GM21447 (cell line): Measurements from ENCODE around the gene LMX1B.

Experiments used
- ATAC-seq: cut with Tn5 transposase; IDR thresholded peaks from one replicate; pipeline ENCODE4 v1.9.1; 2021; ENCODE audit not compliant: unreplicated experiment

The LMX1B gene

DNA sequence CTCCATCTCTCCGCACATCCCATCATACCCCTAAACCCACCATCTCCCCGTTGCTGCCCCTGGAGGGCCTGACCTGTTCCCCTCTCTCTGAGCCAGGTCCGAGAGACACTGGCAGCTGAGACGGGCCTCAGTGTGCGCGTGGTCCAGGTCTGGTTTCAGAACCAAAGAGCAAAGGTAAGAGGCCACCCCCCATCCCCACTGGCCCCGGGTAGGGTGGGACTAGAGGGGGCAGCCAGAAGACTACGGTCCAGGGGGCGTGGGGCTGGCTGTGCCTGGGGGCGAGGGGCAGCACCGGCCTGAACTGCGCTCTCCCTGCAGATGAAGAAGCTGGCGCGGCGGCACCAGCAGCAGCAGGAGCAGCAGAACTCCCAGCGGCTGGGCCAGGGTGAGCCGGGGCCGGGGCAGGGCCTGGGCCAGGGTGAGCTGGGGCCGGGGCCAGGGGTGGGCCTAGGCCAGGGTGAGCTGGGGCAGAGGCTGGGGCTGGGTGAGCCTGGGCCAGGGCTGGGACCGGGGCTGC lies 79.8 kb downstream of the LMX1B start:
- ATAC-seq = no peak

DNA sequence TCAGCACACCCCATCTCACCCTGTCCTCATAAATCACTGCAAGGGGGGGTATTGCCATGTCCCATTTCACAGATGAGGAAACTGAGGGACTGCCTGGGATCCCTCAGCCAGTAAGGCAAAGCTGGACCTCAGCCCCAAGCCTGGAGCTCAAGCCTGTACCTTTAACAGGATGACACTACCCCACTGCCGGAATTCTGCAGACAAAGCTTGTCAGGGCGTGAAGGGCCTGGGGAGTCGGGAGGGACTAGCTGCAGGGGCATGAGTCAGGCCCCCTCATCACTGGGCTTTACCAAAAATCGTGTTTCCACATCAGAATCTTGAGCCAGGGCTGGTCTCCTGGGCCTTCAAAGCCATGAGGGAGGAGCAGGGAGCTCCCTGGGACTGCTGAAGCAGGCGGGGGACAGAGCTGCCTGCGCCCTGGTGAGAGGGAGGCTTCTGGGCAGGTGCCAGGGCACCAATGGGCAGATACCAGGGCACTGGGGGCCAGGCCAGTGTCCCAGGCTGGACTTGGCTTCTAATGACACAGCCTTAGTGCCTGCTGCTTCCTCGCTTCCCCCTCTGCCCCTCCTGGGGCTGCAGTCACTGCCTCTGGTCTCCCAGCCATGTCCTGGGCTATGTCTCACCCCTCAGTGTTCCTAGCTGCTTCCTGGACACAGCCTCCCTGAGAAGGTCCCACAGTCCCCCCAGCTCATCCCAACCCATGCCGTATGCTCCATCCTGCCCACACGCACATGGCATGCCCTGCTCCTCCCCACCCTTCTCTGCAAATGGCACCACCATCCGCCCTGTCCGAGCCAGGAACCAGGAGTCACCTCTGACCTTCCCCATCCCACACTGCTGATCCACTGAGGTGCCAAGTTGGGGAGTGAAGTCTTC lies 80.7 kb downstream of the LMX1B start:
- no peak for ATAC-seq

DNA sequence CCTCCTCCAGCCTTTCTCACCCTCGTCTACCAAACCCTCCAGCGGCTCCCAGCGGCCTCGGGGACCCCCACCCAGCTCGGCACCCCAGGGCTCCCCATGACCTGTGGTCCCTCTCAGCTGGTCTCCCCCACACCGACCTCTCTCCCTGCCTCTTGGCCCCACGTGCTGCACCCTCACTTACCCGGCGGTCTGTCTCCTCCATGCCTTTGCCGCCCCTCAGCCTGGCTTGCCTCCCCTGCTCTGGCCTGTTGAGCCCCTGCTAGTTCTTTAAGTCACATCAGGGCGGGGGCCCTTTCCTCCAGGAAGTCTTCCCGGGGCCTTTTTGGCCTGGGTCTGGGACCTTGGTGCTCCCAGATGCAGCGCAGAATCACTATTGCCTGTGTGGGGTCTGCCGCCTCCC lies 81.5 kb downstream of the LMX1B start:
- ATAC-seq = no peak

DNA sequence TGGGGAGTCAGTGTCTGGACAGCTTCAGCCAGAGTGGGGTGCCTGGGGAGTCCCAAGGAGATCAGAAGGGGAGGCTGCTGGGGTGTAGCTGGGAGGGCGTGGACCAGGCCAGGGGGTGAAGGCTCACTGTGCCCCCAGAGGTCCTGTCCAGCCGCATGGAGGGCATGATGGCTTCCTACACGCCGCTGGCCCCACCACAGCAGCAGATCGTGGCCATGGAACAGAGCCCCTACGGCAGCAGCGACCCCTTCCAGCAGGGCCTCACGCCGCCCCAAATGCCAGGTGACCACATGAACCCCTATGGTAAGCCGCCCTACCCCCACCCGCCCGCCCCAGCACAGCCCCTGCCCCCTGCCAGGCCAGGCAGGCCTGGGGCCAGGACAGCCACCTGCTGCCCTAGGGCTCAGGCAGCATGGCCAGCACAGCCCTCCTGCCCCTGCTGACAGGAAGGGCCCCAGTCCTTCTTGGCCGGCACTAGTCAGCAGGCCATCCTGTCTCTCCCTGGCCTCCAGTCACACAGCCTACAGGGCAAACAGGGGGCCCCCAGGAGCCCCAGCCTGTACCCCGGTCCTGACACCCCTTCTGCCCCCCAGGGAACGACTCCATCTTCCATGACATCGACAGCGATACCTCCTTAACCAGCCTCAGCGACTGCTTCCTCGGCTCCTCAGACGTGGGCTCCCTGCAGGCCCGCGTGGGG lies 82.1 kb downstream of the LMX1B start:
- ATAC-seq = no peak

DNA sequence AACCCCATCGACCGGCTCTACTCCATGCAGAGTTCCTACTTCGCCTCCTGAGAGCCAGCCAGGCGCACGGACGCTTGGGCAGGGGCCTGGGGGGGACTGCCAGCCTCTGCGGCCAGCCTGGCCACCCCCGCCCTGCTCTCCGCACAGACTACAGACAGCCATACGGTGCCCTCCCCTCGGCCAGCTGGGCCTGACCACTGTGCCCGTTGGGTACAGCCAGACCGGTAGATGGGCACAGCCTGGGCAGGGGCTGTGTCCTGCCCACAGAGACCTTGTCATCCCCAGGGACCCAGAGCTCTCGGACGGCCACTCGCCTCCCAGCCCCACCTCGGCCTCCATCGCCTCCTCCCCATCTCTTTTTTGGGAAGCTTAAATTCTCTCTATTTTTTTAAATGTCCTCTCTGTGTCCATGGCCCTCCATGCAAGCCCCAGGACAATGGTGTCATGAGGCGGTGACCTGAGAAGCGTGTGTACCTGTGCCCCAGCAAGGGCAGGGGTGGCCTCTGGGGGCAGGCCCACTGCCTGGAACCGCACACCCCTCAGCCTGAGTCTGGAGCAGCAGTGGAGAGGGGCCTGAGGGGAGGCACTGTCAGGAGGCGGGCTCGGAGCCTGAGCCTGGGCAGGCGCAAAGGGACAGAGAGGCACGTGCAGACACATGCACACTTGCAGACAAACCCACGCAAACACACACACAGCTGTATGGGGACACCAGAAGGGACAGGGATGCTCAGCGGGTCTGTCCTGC lies 82.8 kb downstream of the LMX1B start:
- ATAC-seq = no peak

DNA sequence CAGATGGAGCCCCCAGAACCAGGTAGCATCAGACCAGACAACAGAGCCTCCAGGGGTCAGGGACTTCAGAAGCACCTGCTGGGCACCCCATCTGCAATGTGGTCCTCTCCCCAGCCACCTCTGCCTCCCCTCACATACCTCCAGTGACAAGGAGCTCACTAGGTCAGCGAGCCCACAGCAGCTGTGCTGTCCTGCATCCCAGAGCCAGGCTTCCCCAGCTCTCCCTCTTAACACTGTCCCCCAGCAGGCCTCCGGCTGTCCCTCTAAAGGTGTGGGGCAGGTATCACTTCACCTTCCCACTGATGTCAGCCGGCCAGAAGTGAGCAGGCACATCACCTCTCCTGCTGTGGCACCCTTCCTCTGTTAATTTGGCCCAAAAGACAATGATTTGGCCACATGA lies 83.6 kb downstream of the LMX1B start:
- ATAC-seq = no peak

DNA sequence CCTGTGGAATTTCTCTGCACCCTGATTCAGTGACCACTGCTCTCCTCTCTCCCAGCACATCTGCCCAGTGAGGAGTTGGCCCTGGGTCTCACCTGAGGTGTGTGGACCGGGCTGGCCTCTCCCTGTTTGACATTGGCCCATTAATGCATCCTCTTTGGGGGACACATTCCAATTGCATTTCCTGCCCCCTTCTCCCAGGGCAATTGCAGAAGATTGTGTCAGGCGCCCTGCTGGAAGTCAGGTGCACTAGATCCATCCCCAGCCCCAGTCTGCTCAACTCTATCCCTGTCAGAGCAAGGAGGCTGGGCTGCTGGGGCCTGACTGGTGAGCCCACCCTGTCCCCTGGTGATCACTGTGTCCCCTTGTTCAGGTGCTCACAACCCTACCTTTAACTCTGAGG lies 84.5 kb downstream of the LMX1B start:
- ATAC-seq = no peak

DNA sequence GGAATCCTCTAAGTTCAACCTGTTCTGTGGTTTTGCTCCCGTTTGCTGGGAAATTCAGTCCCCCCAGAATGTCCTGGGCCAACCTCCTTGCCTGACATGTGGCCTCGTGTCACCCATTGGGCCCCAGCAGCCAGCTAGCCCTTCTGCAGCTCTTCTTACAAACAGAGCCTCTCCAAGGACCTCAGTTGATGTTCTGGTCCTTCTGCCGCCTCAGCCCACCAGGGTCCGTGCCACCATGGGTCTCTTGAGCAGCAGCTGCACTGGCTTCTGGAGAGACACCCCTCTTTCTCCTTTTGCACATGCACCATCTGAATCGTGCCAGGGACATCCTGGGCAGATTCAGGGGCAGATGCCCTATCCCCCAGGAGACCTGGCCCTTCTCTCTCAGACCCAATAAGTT lies 85.0 kb downstream of the LMX1B start:
- ATAC-seq = no peak

DNA sequence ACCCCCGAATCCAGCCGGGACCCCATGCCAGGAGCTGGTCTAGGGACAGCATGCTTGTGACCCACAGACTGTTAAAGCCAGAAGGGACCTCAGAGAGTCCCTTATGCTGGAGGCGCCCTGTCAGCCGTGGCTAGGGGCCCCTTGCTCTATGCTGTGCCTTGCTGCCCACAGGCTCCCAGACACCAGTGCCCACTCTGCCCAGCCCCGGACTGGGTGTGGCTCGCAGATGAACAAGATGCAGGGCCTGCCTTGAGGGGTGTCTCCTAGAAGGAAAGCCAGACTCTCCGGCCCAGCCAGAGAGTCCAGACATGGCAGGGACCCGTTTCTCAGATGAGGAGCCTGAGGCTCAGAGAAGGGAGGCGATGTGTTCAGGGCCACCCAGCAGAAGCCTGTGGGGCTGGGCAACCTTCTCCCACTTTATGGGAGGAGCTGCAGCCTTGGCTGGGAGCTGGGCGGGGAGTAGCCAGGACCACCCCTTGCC lies 85.7 kb downstream of the LMX1B start:
- ATAC-seq = no peak

DNA sequence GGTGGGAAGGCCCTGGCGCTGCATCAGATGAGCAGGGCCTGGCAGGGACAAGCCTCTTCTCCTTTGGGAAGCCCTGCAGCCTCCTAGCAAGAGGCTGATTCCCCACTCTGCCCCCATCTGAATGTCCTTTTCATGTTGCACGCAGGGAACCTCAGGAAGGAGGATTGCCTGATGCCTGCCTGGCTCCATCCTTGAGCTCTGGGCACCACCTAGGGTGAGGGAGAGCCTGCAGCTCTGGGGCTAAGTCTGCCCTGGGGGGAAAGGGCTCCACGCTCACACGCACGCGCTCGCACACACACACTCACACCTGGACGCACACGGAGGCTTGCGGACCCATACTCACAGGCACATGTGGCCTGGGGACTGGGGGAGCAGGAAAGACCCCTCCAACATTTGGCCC lies 86.6 kb downstream of the LMX1B start:
- no peak for ATAC-seq

DNA sequence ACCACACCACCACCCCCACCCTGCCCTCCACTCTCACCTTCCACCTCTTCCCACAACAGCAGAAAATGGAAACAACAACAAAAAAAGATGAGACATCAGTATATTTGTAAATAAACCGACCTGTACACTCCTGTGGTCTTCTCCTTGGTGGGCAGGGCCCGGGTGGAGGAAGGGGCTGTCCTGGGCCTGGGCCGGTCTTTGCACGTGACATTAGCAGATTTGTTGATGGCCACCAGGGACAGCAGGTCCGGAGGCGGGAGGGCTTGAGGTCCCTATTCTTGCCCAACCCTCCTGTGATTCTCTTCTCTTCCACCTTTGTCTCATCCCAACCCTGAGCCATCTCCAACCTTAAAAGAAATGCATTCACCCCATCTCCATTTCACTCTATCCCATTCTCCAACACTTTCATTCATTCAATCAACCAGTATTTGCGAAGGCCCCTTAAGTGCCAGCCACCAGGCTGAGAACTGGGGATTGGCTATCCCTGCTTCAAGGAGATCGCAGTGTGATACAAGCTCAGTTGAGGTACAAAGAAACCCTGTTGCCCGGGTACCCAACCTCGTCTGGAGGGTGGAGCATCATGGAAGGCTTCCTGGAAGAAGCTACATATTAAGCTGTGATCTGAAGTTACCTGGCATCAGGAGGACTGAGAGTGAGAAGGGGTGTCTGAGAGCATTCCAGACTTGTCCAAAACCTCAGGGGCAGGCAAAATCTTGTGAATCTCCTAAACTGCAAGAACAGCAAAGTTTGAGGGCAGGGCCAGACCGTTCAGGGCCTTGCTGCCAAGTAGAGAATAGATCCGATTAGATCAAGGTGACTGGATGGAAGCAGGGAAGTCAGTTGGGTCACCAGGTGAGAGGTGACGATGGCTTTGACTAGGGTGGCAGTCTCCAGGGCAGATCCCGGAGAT lies 87.4 kb downstream of the LMX1B start:
- no peak for ATAC-seq

DNA sequence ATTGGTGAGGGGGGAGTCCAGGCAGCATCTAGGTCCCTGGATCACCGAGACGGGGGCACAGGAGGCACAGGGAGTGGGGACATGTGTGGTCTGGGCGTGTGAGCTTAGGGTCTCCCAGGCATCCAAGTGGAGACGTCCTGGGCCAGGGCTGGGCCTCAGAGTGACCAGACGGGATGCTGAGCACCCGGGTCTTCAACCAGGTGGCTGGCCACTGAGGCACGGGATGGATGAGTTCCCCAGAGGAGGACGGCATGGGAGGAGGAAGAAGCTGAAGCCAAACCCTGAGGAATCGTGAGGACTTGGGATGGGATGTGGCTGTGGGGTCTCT lies 88.0 kb downstream of the LMX1B start:
- no peak for ATAC-seq

DNA sequence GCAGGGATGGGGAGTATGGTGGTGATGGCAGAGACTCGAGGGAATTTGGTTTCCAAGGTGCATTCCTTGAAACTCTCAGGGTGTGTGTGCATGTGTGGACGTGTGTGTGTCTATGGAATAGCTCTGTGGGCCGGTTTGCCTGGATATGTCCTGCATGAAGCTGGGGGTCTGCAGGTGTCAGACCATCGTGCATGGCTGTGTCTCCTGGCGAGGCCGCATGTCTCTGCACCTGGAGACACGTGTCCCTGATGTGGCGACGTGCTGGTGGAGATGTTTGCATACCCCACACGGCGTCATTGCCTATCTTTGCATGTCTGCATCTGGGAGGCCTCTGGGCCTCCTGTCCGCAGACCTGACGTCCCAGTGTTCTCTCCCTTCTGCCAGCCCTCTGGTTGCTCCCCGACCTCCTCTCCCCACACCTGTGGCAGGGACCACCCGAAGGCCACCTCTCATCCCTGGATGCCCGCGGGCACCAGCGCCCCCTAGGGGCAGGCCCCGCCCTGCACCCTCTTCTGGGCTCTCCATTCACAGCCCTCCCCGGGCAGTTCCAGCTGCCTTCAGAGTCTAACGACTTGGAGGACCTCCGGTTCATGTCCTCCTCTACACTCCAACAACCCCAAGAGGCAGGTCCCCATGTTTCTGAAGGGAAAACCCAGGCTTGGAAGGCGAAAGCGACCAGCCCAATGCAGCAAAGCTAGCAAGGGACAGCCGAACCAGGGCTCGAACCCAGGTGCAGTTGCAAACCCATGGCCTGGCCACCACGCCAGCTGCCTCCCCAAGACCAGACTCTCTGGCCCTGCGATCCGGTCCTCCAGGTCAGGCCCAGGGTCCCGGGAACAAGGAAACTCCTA lies 88.6 kb downstream of the LMX1B start:
- ATAC-seq = no peak

DNA sequence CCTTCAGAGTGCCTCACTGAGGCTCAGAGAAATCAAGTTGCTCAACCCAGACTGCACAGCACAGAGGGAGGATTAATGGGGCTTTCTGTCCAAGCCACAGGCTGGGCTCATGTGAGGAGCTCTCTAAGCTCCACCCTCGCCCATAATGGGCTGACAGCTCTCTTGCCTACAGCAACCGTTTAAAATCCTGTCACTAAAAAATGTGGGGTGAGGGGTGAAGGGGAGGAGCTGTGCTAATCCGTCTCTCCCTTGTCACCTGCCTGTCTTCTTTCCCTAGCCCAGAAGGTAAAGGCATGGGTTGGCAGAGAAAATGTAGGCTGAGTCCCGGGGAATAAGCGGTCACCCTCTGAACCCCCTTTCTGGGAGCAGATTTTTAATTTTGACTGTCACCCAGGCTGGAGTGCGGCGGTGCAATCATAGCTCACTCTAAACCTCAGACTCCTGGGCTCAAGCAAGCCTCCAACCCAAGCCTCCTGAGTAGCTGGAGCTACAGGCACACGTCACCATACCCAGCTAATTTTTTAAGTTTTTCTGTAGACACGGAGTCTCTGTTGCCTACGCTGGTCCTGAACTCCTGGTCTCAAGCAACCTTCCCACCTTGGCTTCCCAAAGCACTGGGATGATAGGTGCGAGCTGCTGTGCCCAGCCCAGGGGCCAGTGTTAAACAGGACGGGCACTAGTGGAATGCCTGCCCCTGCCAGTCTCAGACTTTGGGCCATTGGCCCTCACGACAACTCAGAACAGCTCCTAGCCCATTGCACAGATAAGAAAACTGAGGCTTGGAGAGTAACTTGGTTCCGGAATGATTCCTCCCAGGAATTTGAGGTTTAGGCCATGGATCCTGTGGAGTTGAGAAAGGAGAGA lies 89.5 kb downstream of the LMX1B start:
- ATAC-seq = no peak

DNA sequence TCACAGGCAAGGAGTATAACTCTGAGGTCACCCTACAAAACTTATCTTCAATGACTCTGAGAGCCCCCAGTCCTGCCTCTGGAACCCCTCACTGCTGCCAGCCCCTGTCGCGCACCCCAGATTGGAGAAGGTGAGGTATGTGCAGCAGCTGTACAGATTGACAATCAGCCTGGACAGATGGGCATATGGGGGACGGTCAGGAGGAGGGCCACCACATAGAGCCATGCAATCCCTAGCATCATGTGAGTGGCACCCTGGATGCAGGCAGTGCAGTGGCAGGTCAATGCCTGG lies 90.1 kb downstream of the LMX1B start:
- no peak for ATAC-seq

DNA sequence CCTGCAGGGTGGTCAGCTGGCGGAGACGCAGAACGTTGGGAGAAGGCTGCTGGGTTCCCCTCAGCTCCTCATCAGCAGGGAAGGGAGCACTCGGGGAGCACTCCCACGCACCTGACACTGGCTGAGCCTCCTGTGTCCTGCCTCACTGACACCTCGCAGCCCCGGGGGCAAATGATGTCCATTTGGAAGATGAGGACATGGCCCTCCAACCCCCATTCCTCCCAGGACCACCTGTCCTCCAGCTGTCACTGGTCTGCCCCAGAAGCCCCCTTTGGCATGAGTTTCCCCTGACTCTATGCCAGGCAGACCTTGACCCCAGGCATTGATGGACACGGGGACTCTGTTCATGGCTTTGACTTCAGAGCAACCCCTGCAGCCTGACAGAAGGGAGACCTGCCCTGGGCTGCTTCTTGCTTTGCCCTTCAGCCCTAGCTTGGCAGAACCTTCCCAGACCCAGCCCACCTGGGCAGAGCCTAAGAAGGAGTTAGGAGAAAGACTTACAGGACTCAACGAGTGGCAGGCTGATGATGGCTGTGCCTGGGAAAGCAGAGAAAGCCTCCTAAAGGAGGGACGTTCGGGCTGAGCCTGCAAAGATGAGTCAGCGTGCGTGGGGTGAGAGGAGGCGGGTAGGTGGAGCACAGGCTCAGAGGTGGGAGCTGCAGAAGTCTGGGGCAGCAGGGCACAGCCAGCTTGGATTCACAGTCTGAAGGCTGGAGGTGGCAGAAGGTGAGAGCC lies 90.6 kb downstream of the LMX1B start:
- ATAC-seq = no peak

DNA sequence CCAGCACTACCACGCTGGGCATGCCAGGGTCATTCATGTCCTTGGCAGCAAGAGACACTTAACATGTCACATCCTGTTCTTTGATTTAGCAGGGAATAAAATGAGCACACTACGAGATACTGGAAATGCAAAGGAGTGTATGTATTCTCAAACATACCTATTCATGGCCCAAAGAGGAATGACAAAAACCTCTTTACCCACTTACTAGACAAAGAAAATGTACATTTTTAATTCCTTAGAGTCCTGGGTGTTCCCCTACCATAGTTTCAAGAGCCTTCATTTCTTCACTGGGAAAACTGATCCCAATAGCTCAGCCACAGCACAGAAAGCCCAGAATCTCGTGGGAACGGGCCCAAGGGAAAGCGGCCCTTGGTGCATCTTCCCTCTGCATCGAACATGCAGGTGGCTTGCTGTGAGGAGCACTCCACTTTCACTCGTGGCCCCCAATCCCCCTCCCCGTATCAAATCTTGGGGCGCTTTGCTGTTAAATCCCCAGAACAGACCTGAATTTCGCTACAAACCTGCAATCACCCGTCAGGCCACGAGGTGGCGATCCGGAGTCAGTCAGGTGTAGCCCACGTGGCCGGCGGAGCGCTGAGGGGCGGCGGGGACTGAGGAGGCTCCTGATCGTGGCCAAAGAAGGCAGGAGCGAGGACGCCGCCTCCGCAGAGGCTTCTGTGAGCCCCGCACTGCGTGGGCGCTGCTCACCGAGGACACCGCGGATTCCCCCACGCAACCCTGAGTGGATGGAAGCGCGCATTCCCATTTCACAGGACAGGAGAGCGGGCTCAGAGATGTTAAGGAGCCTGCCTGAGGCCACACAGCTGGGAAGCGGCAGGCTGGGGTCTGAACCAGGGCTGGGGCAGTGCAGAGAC lies 91.4 kb downstream of the LMX1B start:
- no peak for ATAC-seq
